ENCODE data around the gene SASH1. TPM values are rescaled to one million over a fixed set of nuclear protein-coding genes. Genes with fewer than 3 reads are reported as not detected.

Gene SASH1
- total RNA-seq, 1 experiment from 2014 or later = 33.2 TPM

DNA sequence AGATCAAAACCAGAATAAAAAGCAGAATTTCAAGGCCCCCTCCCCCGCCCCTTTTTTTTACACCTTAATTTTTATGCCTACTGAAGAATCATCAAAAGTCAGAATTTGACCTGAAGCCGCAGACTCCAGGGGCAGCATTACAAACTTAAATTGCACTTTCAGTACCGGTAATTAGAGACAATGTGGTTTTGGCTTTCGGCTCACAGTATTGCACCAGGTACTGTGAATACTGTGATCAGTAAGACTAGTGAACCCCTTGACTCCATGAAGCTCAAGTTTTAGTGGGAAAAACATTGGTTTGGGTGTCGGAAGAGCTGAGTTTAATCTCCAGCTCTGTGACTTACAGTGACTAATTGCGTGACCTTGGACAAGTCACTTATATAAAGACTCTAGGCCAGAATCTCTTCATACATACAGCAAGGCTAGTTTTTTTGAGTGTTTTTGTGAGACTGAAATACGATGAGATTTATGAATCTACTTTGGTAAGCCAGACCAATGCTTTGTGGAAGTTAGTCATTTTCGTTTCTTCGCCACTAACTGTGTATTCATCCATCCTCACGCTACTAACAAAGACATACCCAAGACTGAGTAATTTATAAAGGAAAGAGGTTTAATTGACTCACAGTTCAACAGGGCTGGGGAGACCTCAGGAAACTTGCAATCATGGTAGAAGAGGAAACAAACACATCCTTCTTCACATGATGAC lies 114.7 kb downstream of the SASH1 start:
- Histone ChIP-seq H3K27ac (ENCODE audit: insufficient read length, low read depth, low read length) (no peak overlapping the region), H2BK120ac (ENCODE audit: low read depth, low read length, poor library complexity, severe bottlenecking) (no peak overlapping the region), H3K56ac (ENCODE audit: insufficient read length, low read depth, low read length) (no peak overlapping the region), H3K79me1 (ENCODE audit: insufficient read depth, low read depth, low read length, poor library complexity, severe bottlenecking) (no peaks in the 10 kb centered on the region), H4K20me1 (ENCODE audit: control insufficient read depth, insufficient read depth, insufficient read length) (no peaks in the 10 kb centered on the region), H3K18ac (ENCODE audit: insufficient read length, low read depth, low read length) (no peak overlapping the region), H3K23ac (ENCODE audit: insufficient read length, low read depth, low read length) (no peak overlapping the region), H2AFZ (ENCODE audit: low read length) (no peak overlapping the region), H3K9ac (ENCODE audit: extremely low read depth, insufficient read length, low read length) (no peak overlapping the region), H3K4ac (ENCODE audit: low read depth, low read length) (no peak overlapping the region), H3K4me1 (ENCODE audit: insufficient read depth, low read length) (no peaks in the 10 kb centered on the region), H4K5ac (ENCODE audit: insufficient read length, low read depth, low read length) (no peak overlapping the region), H4K8ac (replicated peaks; ENCODE audit: insufficient read length, low read depth, low read length) (no peak overlapping the region), H2AK5ac (ENCODE audit: insufficient read length, low read length) (no peak overlapping the region), H3K23me2 (ENCODE audit: insufficient read length, low read depth, low read length, poor library complexity, severe bottlenecking) (no peaks in the 10 kb centered on the region), H3K9me3 (ENCODE audit: control insufficient read depth, low read depth, low read length) (no peaks in the 10 kb centered on the region), H2BK20ac (ENCODE audit: low read depth, low read length, poor library complexity, severe bottlenecking) (no peak overlapping the region), H2BK12ac (ENCODE audit: insufficient read length, low read depth, low read length) (no peak overlapping the region), H2BK5ac (ENCODE audit: insufficient read length, low read length) (no peak overlapping the region), H3K4me2 (ENCODE audit: insufficient read depth, insufficient read length, low read length) (no peak overlapping the region), H4K91ac (ENCODE audit: insufficient read length, low read depth, low read length) (no peak overlapping the region), H2BK15ac (ENCODE audit: low read depth, low read length) (no peak overlapping the region), H3K14ac (ENCODE audit: insufficient read depth, low read length) (no peak overlapping the region), H3T11ph (ENCODE audit: low read length) (no peak overlapping the region), H3K79me2 (ENCODE audit: insufficient read depth, low read length) (no peaks in the 10 kb centered on the region), H3K27me3 (ENCODE audit: insufficient read depth, low read length) (no peaks in the 10 kb centered on the region)
- Mint-ChIP-seq H3K9me3 (no peaks in the 10 kb centered on the region), H3K4me1 (peaks cover 3 to 8% of the 10 kb centered on the region in 2 experiments), H3K27me3 (ENCODE audit: low read depth) (no peaks in the 10 kb centered on the region), H3K4me3 (no peak overlapping the region), H3K27ac (no peak overlapping the region), H3K36me3 (ENCODE audit: insufficient read depth in 1 of 3, low read depth in 3 of 3) (peaks cover 0 to 7% (median 0%) of the 10 kb centered on the region in 3 experiments; a peak in 3 of 7 replicates)
- TF ChIP-seq, protein P1, sequence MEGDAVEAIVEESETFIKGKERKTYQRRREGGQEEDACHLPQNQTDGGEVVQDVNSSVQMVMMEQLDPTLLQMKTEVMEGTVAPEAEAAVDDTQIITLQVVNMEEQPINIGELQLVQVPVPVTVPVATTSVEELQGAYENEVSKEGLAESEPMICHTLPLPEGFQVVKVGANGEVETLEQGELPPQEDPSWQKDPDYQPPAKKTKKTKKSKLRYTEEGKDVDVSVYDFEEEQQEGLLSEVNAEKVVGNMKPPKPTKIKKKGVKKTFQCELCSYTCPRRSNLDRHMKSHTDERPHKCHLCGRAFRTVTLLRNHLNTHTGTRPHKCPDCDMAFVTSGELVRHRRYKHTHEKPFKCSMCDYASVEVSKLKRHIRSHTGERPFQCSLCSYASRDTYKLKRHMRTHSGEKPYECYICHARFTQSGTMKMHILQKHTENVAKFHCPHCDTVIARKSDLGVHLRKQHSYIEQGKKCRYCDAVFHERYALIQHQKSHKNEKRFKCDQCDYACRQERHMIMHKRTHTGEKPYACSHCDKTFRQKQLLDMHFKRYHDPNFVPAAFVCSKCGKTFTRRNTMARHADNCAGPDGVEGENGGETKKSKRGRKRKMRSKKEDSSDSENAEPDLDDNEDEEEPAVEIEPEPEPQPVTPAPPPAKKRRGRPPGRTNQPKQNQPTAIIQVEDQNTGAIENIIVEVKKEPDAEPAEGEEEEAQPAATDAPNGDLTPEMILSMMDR (conservative IDR thresholded peaks at IDR 0.05) = no peak
- no CpG with 5 or more reads among the region's 10 CpGs for WGBS (ENCODE audit: extremely low coverage, insufficient read length, low lambda C conversion rate)
- DNase-seq = no peak
